AG04450 (cell line): ENCODE measurements around the gene SSH3. TPM values are rescaled to one million over a fixed set of nuclear protein-coding genes. Genes with fewer than 3 reads are reported as not detected.

ENCODE experiments used
- CTCF ChIA-PET: fragments of 300-600, 350-600 bp; formaldehyde crosslinking; extraction: SDS; loops from one replicate; lab custom pipeline; 2022; ENCODE audit warnings: antibody characterized with exemption, inconsistent platforms; lab: Charles Lee
- POLR2A ChIA-PET: fragments of 350-600 bp; formaldehyde crosslinking; extraction: SDS; loops from one replicate; lab custom pipeline; 2021; ENCODE audit warnings: antibody characterized with exemption, inconsistent platforms; lab: Yijun Ruan, JAX
- DNase-seq: peaks from one replicate; pipeline ENCODE4 v3.0.0-alpha.2; 2011; ENCODE audit warnings: low read depth, low spot score
- H3K27ac ChIP-seq: one replicate; pipeline ENCODE4 v1.5.1; 2012; ENCODE audit warnings: low read depth, low read length, control low read depth
- H3K27me3 ChIP-seq: one replicate; pipeline ENCODE4 v1.6.0; 2012; ENCODE audit warnings: low read length; ENCODE audit not compliant: control insufficient read depth, insufficient read depth
- H3K4me3 ChIP-seq: 2 replicates; pipeline ENCODE4 v1.5.1; 2011; ENCODE audit warnings: mild to moderate bottlenecking, low read depth, low read length, control low read depth
- H3K9me3 ChIP-seq: 2 replicates; pipeline ENCODE4 v1.5.1; 2012; ENCODE audit warnings: low read length; ENCODE audit not compliant: control insufficient read depth, insufficient read depth
- polyA plus RNA-seq: library from polyadenylated mRNA; depleted of rRNA; stranded (reverse); fragments of >200 nt; gene quantifications from 2 replicates; pipeline ENCODE4 v1.2.3, GENCODE V29; 2011
- TF ChIP-seq, protein P1 (sequence below): IDR thresholded peaks from 2 replicates; pipeline ENCODE4 v1.5.1; 2011; ENCODE audit warnings: low read depth, low read length, control low read depth, inconsistent platforms

Gene SSH3
- polyA plus RNA-seq, 1 experiment: 16.5 TPM

DNA sequence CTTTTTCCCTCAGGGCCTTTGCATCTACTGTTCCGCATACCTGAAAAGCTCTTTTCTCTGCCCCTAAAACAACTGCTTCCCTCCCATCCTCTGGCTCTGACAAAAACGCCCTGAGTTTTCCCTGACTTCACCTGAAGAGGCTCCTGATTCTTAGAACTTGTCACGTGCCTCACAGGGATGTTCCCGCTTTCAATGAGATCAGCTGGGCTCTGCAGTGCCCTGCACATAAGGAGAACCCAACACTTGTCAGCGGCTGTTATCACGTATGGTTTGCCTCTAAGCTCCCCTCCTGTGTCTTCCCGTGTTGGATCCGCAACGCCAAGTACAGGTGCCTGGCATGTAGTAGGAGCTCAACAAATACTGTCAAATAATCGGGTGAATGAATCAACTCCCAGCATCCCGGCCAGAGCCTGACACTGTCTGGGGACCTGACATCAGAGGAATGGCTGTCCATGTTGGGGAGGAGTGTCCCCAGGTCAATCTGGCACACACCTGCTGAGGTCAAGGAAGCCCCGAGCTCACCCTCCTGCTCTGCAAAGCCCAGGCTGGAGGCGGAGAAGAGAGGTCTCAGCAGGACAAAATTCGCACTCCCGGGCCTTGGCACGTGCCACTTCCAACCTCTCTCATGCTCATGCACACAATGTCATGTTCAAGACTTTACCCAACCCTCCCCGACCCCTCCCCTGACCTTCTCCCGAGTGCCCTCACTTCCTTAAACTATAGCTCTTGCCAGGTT is 41.2 kb upstream of the SSH3 start:
- no peak overlapping the region for H3K4me3 ChIP-seq
- no peak for DNase-seq
- POLR2A ChIA-PET: interaction anchor here (0.5 to 3.2 kb wide), 4 partner anchors 9 to 55 kb away, joined by 3 to 18 read pairs (median 6); no protein-coding TSS in a partner anchor
- CTCF ChIA-PET: interaction anchor here (0.5 to 4.9 kb wide), 21 partner anchors 9 to 157 kb away, joined by 3 to 71 read pairs (median 6); partner anchors contain the start of genes ANKRD13D and SSH3
- H3K9me3 ChIP-seq: no peaks in the 10 kb centered on the region; the same call in 1 of the 2 replicates
- H3K27me3 ChIP-seq: no peaks in the 10 kb centered on the region
- no peak overlapping the region for H3K27ac ChIP-seq
- TF ChIP-seq, protein P1, sequence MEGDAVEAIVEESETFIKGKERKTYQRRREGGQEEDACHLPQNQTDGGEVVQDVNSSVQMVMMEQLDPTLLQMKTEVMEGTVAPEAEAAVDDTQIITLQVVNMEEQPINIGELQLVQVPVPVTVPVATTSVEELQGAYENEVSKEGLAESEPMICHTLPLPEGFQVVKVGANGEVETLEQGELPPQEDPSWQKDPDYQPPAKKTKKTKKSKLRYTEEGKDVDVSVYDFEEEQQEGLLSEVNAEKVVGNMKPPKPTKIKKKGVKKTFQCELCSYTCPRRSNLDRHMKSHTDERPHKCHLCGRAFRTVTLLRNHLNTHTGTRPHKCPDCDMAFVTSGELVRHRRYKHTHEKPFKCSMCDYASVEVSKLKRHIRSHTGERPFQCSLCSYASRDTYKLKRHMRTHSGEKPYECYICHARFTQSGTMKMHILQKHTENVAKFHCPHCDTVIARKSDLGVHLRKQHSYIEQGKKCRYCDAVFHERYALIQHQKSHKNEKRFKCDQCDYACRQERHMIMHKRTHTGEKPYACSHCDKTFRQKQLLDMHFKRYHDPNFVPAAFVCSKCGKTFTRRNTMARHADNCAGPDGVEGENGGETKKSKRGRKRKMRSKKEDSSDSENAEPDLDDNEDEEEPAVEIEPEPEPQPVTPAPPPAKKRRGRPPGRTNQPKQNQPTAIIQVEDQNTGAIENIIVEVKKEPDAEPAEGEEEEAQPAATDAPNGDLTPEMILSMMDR: no peak

DNA sequence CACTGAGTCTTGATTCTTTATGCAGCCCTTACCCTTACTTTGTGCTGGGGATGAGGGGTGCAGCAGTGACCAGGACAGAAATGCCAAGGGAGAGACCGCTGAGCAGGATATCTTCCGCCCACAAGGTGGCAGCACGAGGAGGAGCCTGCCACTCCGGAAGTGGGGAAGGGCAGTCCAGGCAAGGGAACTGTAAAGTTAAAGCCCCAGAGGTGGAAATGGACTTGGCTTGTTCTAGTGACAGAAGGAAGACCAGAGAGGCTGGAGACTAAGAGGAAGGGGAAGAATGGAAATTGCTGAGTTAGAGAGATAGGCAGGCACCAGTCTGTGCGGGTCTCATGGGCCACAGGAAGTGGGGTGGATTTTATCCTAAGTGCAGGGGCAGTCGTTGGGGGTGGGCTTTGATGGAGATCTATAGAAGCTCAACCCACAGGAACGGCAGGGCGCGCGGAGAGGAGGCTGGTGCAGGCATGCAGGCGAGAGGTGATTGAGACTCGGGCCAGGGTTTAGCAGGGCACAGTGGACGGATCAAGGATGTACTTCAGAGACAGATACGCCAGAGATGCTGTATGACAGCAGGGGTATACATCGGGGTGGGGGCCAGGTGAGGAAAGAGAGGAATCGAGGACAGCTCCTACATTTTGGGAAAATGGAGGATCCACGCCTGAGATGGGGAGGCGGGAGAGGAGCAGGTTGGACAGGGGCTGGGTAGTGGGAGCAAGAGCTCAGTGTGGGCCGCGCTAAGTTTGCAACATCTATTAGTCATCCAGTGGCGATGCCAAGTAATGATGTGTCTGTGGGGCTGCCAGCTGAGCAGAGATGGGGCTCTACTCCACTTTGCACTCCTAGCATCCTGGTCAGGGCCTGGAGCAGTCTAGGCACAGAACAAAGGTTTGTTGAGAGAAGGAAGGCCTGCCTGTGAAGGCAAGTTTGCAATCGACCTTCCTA is 40.3 kb upstream of the SSH3 start:
- TF ChIP-seq, protein P1: peak; percentile 86
- POLR2A ChIA-PET: interaction anchor here (0.6 to 3.2 kb wide), 3 partner anchors 15 to 54 kb away, joined by 3 to 18 read pairs (median 3); no protein-coding TSS in a partner anchor

DNA sequence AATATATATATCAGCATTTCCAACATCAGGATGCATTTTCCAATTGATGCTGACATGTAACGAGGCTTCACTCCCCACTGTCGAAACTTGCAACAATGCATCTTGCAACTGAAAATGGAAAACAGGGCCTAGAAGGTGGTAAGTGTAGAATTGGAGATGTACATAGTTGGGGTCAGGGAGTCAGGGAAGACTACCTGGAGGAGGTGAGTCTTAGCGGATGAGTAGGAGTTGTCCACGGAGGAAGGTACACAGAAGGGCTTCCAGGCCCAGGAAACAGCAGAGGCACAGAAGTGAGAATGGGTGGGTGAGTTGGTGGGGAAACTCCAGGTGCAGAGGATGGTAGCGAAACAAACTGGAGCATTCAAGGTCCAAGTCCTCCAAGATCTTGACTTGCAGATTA is 39.1 kb upstream of the SSH3 start:
- POLR2A ChIA-PET: interaction anchor here (1.0 kb wide), 1 partner anchor 25 kb away, joined by 4 read pairs; the partner anchor contains the start of gene ANKRD13D
- CTCF ChIA-PET: interaction anchor here (4.9 kb wide), 1 partner anchor 55 kb away, joined by 71 read pairs; no protein-coding TSS in a partner anchor
- no peaks in the 10 kb centered on the region for H3K27me3 ChIP-seq
- no peaks in the 10 kb centered on the region; the same call in 1 of the 2 replicates for H3K9me3 ChIP-seq
- TF ChIP-seq, protein P1: no peak
- H3K4me3 ChIP-seq: no peak overlapping the region
- H3K27ac ChIP-seq: no peak overlapping the region
- no peak for DNase-seq

More for the DNA sequence above, 40.3 kb upstream of the SSH3 start:
- Histone ChIP-seq H3K4me3 (no peak overlapping the region), H3K27ac (peak overlapping the region; percentile 52), H3K9me3 (no peaks in the 10 kb centered on the region; the same call in 1 of the 2 replicates), H3K27me3 (no peaks in the 10 kb centered on the region)
- DNase-seq: no peak
- CTCF ChIA-PET: interaction anchor here (0.5 to 4.9 kb wide), 25 partner anchors 8 to 157 kb away, joined by 3 to 71 read pairs (median 6); partner anchors contain the start of genes ANKRD13D, POLD4 and SSH3

DNA sequence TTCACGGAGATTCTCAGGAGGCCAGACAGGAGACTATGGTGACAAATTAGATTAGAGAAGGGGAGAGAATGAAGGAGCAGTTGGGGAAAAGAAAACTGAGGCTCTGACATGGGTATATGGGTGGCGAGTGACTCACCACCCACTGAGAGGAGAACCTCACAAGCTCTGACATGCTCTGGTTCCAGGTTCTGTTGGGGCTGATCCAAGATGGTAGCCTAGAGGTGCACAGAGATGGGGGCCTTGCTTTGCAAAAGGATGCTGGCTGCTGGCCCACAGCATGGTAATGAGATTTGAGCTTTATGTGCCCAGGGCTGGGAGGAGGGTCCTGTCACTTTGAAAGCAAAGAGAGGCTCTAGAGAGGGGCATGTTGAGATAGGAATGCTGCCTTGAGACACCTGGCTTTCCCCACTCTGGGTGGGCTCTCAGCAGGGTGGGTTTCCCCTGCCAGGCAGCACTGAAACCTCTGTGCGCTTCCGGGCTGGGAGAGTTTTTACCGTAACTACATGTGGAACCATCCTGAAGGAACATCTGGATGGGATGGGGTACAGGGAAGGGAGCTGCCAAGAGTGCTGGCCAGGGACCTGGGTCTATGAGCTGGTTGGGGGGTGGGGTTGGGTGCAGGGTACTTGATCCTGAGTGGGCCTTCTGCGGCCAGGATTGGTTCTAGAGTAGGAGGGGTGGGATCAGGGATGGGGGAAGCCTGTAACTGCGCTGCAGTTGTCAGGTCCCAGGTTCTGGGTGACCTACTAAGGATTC is 38.3 kb upstream of the SSH3 start:
- TF ChIP-seq, protein P1: no peak
- Histone ChIP-seq H3K27me3 (no peaks in the 10 kb centered on the region), H3K4me3 (no peak overlapping the region), H3K9me3 (no peaks in the 10 kb centered on the region; the same call in 1 of the 2 replicates), H3K27ac (no peak overlapping the region)
- ChIA-PET CTCF (interaction anchor here (0.6 to 4.9 kb wide), 2 partner anchors 43 to 54 kb away, joined by 4 to 71 read pairs; no protein-coding TSS in a partner anchor), POLR2A (interaction anchor here (0.6 to 1.0 kb wide), 2 partner anchors 24 to 38 kb away, joined by 4 read pairs; partner anchors contain the start of genes ANKRD13D and SSH3)
- no peak for DNase-seq
